GM12865 (cell line): Measurements from ENCODE around the gene DSCAM.

ENCODE experiments used
- DNase-seq: peaks from one replicate; pipeline ENCODE4 v3.0.0; 2010; ENCODE audit warnings: low read depth
- H3K4me3 ChIP-seq: 2 replicates; pipeline ENCODE4 v1.5.1; 2011; ENCODE audit warnings: mild to moderate bottlenecking, low read depth, low read length, control low read depth
- CTCF ChIP-seq: IDR thresholded peaks from 2 replicates; pipeline ENCODE4 v1.5.1; 2011; ENCODE audit warnings: low read length, control low read depth, low read depth, inconsistent platforms; ENCODE audit not compliant: insufficient read depth; ENCODE audit errors: missing control alignments

DSCAM gene

GRCh38 chr21:40489001-40489400, 358.0 kb downstream of the DSCAM start:
- H3K4me3 ChIP-seq, result no peak overlapping the region
- TF ChIP-seq CTCF, result no peak
- no peak for DNase-seq

GRCh38 chr21:40481764-40482163, 365.2 kb downstream of the DSCAM start:
- no peak for DNase-seq
- no peak for TF ChIP-seq CTCF
- no peak overlapping the region for H3K4me3 ChIP-seq

DNA sequence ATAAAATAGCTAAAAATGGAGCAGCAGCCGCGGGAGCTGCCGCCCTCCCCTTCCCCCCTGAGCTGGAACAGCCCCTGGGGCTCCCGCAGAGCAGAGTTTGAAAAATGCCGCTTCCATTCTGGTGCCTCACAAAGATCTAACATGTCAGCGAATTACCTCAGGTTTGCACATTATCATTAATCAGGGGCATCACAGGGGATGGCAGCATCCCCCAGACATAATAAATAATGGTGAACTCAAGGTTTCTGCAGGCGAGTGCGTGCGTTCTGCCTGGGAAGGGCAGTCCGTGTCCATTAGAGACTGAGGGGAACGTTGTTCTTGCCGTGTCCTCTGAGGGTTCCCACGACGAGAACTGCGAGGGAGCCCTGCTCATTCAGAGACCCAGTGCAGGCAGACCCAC, 372.4 kb downstream of the DSCAM start:
- DNase-seq, result no peak
- no peak for TF ChIP-seq CTCF
- H3K4me3 ChIP-seq, result no peak overlapping the region

- TF ChIP-seq CTCF, result no peak
- no peak overlapping the region for H3K4me3 ChIP-seq
- no peak for DNase-seq
These were observed 374.9 kb downstream of the DSCAM start for GRCh38 chr21:40472013-40472412.

GRCh38 chr21:40471103-40471502, 375.9 kb downstream of the DSCAM start:
- no peak for DNase-seq

GRCh38 chr21:40466893-40467483, 380.0 kb downstream of the DSCAM start:
- no peak for DNase-seq
- H3K4me3 ChIP-seq, result no peak overlapping the region
- TF ChIP-seq CTCF, result no peak

More at GRCh38 chr21:40471103-40471502, 375.9 kb downstream of the DSCAM start:
- no peak overlapping the region for H3K4me3 ChIP-seq
- TF ChIP-seq CTCF, result no peak

DNA sequence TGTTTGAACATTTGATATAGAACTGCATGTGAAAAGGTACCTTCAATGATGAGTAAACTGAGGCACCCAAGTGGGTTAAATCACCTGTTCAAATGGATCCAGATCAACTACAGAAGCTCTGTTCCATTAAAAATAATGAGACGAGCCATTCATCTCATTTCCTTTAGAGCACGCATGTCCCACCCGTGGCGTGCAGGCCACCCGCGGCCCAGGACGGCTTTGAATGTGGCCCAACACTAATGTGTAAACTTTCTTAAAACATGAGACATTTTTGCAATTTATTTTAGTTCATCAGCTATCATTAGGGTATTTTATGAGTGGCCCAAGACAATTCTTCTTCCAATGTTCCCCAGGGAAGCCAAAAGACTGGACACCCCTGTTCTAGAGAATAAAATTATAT, 381.6 kb downstream of the DSCAM start:
- no peak for DNase-seq
- no peak overlapping the region for H3K4me3 ChIP-seq
- no peak for TF ChIP-seq CTCF
